H1 (cell line): Measurements from ENCODE around the gene KEL. TPM values are rescaled to one million over a fixed set of nuclear protein-coding genes. Genes with fewer than 3 reads are reported as not detected.

ENCODE experiments used
- CTCF ChIA-PET: fragments of 300-600 bp; sonication (Branson Sonifier 250); formaldehyde crosslinking; loops from one replicate; lab custom pipeline; 2021; ENCODE audit not compliant: partially characterized antibody; lab: Charles Lee
- POLR2A ChIA-PET: fragments of 300-600 bp; sonication (Branson Sonifier 250); formaldehyde crosslinking; loops from one replicate; lab custom pipeline; 2021; ENCODE audit warnings: inconsistent platforms; ENCODE audit not compliant: partially characterized antibody; lab: Charles Lee
- DNase-seq, 2 experiments: peaks; one replicate each; pipeline versions ENCODE4 v3.0.0 to v3.0.0-alpha.2; 2010 to 2022; ENCODE audit warnings: low spot score in 2 of 2, low read depth in 1 of 2, mixed read lengths in 1 of 2
- FAIRE-seq: peaks from 2 replicates; lab custom pipeline; 2011; peaks lifted over from hg19 to GRCh38; lab: Jason Lieb, UNC
- H2AFZ ChIP-seq: 2 replicates; pipeline ENCODE4 v1.8.1; 2012; ENCODE audit warnings: low read length, inconsistent platforms
- H2AK5ac ChIP-seq: 2 replicates; pipeline ENCODE4 v1.6.1; 2013; ENCODE audit warnings: low read depth, low read length
- H2BK120ac ChIP-seq: replicated peaks from 2 replicates; pipeline ENCODE3; 2013; ENCODE audit warnings: low read depth, low read length, inconsistent platforms
- H2BK12ac ChIP-seq: 2 replicates; pipeline ENCODE4 v1.6.1; 2013; ENCODE audit warnings: low read depth, low read length
- H2BK15ac ChIP-seq: 2 replicates; pipeline ENCODE4 v1.6.1; 2013; ENCODE audit warnings: low read length
- H2BK20ac ChIP-seq: 2 replicates; pipeline ENCODE4 v1.6.1; 2013; ENCODE audit warnings: low read length
- H2BK5ac ChIP-seq: 2 replicates; pipeline ENCODE4 v1.6.1; 2013; ENCODE audit warnings: low read depth, low read length
- H3K14ac ChIP-seq: 2 replicates; pipeline ENCODE4 v1.6.1; 2013; ENCODE audit warnings: inconsistent platforms; ENCODE audit not compliant: insufficient read length
- H3K18ac ChIP-seq: 2 replicates; pipeline ENCODE4 v1.6.1; 2013; ENCODE audit warnings: low read length; ENCODE audit errors: extremely low read depth
- H3K23ac ChIP-seq: 2 replicates; pipeline ENCODE4 v1.6.1; 2013; ENCODE audit warnings: inconsistent platforms; ENCODE audit not compliant: insufficient read length
- H3K23me2 ChIP-seq: 2 replicates; pipeline ENCODE4 v1.6.1; 2013; ENCODE audit warnings: low read depth, low read length
- H3K27ac ChIP-seq: 2 replicates; pipeline ENCODE4 v1.6.1; 2011; ENCODE audit warnings: low read depth, low read length, inconsistent platforms
- H3K27me3 ChIP-seq, 4 experiments: replicated peaks in 1 of 4; 1 replicate in 1 of 4; 2 replicates in 3 of 4; pipeline versions ENCODE4 v1.6.1 to v1.8.1; 2011 to 2013; ENCODE audit warnings: low read length in 3 of 4, mild to moderate bottlenecking in 3 of 4, inconsistent platforms in 2 of 4, mixed read lengths in 2 of 4, moderate library complexity in 1 of 4; ENCODE audit not compliant: control insufficient read depth in 3 of 4, insufficient read depth in 3 of 4; ENCODE audit errors: extremely low read depth in 1 of 4
- H3K36me3 ChIP-seq, 4 experiments: 2 replicates each; pipeline versions ENCODE4 v1.6.1 to v1.8.1; 2011 to 2013; ENCODE audit warnings: mild to moderate bottlenecking in 4 of 4, low read length in 3 of 4, moderate library complexity in 2 of 4, control low read depth in 1 of 4, inconsistent platforms in 1 of 4; ENCODE audit not compliant: insufficient read depth in 4 of 4, control insufficient read depth in 2 of 4
- H3K4ac ChIP-seq: replicated peaks from 2 replicates; pipeline ENCODE3; 2013; ENCODE audit warnings: low read length, low read depth, mixed read lengths, inconsistent platforms; ENCODE audit not compliant: insufficient read length
- H3K4me1 ChIP-seq, 4 experiments: replicated peaks in 1 of 4; 1 replicate in 1 of 4; 2 replicates in 3 of 4; pipeline versions ENCODE4 v1.6.1 to v1.8.1; 2011 to 2013; ENCODE audit warnings: low read length in 3 of 4, inconsistent platforms in 2 of 4, mixed read lengths in 1 of 4; ENCODE audit not compliant: insufficient read depth in 4 of 4, control insufficient read depth in 3 of 4
- H3K4me2 ChIP-seq, 2 experiments: 2 replicates each; pipeline versions ENCODE4 v1.6.1 to v1.8.1; 2011 to 2013; ENCODE audit warnings: low read depth in 2 of 2, low read length in 2 of 2, control low read depth in 1 of 2, inconsistent platforms in 1 of 2, mild to moderate bottlenecking in 1 of 2; ENCODE audit not compliant: insufficient read depth in 1 of 2
- H3K4me3 ChIP-seq, 4 experiments: fragments of 200-600, 300-600 bp in 1 of 4; sonication (generic), shearing (Covaris generic), sonication (Bioruptor Twin) in 1 of 4; 2 replicates each; pipeline versions ENCODE4 v1.5.1 to v1.8.1; 2011 to 2016; ENCODE audit warnings: low read length in 4 of 4, low read depth in 3 of 4, control low read depth in 2 of 4, inconsistent platforms in 2 of 4, mild to moderate bottlenecking in 2 of 4, mixed read lengths in 1 of 4, moderate library complexity in 1 of 4; ENCODE audit not compliant: insufficient read depth in 2 of 4; ENCODE audit errors: extremely low read depth in 1 of 4
- H3K56ac ChIP-seq: replicated peaks from 2 replicates; pipeline ENCODE3; 2013; ENCODE audit warnings: low read depth, mild to moderate bottlenecking, mixed read lengths, low read length, inconsistent platforms; ENCODE audit not compliant: insufficient read length
- H3K79me1 ChIP-seq: 2 replicates; pipeline ENCODE4 v1.6.1; 2013; ENCODE audit warnings: low read depth, low read length, control low read depth
- H3K79me2 ChIP-seq, 2 experiments: 2 replicates each; pipeline versions ENCODE4 v1.6.1 to v1.8.1; 2012 to 2013; ENCODE audit warnings: low read length in 2 of 2, mild to moderate bottlenecking in 2 of 2, inconsistent platforms in 1 of 2; ENCODE audit not compliant: insufficient read depth in 2 of 2, control insufficient read depth in 1 of 2
- H3K9ac ChIP-seq, 4 experiments: replicated peaks in 1 of 4; 1 replicate in 1 of 4; 2 replicates in 3 of 4; pipeline versions ENCODE4 v1.6.1 to v1.8.1; 2011 to 2013; ENCODE audit warnings: low read depth in 3 of 4, low read length in 3 of 4, control low read depth in 2 of 4, mild to moderate bottlenecking in 2 of 4, moderate library complexity in 2 of 4, inconsistent platforms in 1 of 4; ENCODE audit errors: extremely low read depth in 1 of 4
- H3K9me3 ChIP-seq, 2 experiments: 2 replicates each; pipeline versions ENCODE4 v1.6.1 to v1.8.1; 2012 to 2013; ENCODE audit warnings: mild to moderate bottlenecking in 2 of 2, moderate library complexity in 2 of 2, control low read depth in 1 of 2, inconsistent platforms in 1 of 2, low read depth in 1 of 2, low read length in 1 of 2, mixed read lengths in 1 of 2; ENCODE audit not compliant: insufficient read depth in 2 of 2
- H4K20me1 ChIP-seq, 2 experiments: replicated peaks in 1 of 2; 2 replicates each; pipeline versions ENCODE3 to v1.8.1; 2011 to 2013; ENCODE audit warnings: inconsistent platforms in 2 of 2, low read length in 2 of 2, mild to moderate bottlenecking in 1 of 2; ENCODE audit not compliant: insufficient read depth in 2 of 2, control insufficient read depth in 1 of 2
- H4K5ac ChIP-seq: 2 replicates; pipeline ENCODE4 v1.6.1; 2013; ENCODE audit warnings: low read length, low read depth, mixed read lengths, inconsistent platforms; ENCODE audit not compliant: insufficient read length
- H4K8ac ChIP-seq: 2 replicates; pipeline ENCODE4 v1.8.0; 2013; ENCODE audit warnings: mild to moderate bottlenecking, moderate library complexity, low read length, inconsistent platforms; ENCODE audit not compliant: insufficient read depth; ENCODE audit errors: extremely low read depth
- H4K91ac ChIP-seq: replicated peaks from 2 replicates; pipeline ENCODE3; 2013; ENCODE audit warnings: low read length, mixed read lengths, inconsistent platforms; ENCODE audit not compliant: insufficient read length
- ASH2L ChIP-seq: fragments of 200-600, 300-600 bp; sonication (generic); IDR thresholded peaks from one replicate; pipeline ENCODE4 v1.7.1; 2017; ENCODE audit warnings: low read length
- CEBPB ChIP-seq: IDR thresholded peaks from 2 replicates; pipeline ENCODE4 v1.6.1; 2012; ENCODE audit warnings: low read depth, low read length
- CHD1 ChIP-seq: IDR thresholded peaks from 2 replicates; pipeline ENCODE4 v1.6.1; 2012; ENCODE audit warnings: low read depth, low read length, improper control_type of control experiment
- CREB1 ChIP-seq: IDR thresholded peaks from 2 replicates; pipeline ENCODE4 v1.6.1; 2012; ENCODE audit warnings: inconsistent platforms
- EGR1 ChIP-seq: IDR thresholded peaks from 2 replicates; pipeline ENCODE4 v1.6.1; 2011; ENCODE audit warnings: low read depth, low read length, borderline replicate concordance
- GABPA ChIP-seq: IDR thresholded peaks from 2 replicates; pipeline ENCODE4 v1.6.1; 2011; ENCODE audit warnings: mild to moderate bottlenecking, low read length, moderate library complexity, borderline replicate concordance; ENCODE audit not compliant: insufficient read depth
- GTF2F1 ChIP-seq: IDR thresholded peaks from 2 replicates; pipeline ENCODE4 v1.6.1; 2012; ENCODE audit warnings: low read depth, low read length, improper control_type of control experiment, borderline replicate concordance
- JUND ChIP-seq: IDR thresholded peaks from 2 replicates; pipeline ENCODE4 v1.6.1; 2011; ENCODE audit warnings: mild to moderate bottlenecking, improper control_type of control experiment, low read length
- KDM4A ChIP-seq: IDR thresholded peaks from one replicate; pipeline ENCODE4 v1.7.1; 2012; ENCODE audit warnings: low read depth, mild to moderate bottlenecking, moderate library complexity, low read length, inconsistent platforms; ENCODE audit not compliant: severe bottlenecking
- RFX5 ChIP-seq: IDR thresholded peaks from 2 replicates; pipeline ENCODE4 v1.6.1; 2011; ENCODE audit warnings: low read depth, low read length, improper control_type of control experiment, borderline replicate concordance
- SP4 ChIP-seq: IDR thresholded peaks from 2 replicates; pipeline ENCODE4 v1.6.1; 2012; ENCODE audit warnings: low read length, inconsistent platforms
- TAF1 ChIP-seq: IDR thresholded peaks from 2 replicates; pipeline ENCODE4 v1.6.1; 2011; ENCODE audit warnings: mild to moderate bottlenecking, low read depth, low read length
- WGBS, 2 experiments: shearing (Covaris generic) in 1 of 2; methylation state at CpG; one replicate each; pipeline versions ENCODE4 v1.1.6 to v1.1.7; 2013 to 2015; ENCODE audit warnings: low lambda C conversion rate in 2 of 2, mixed read lengths in 2 of 2, inconsistent platforms in 1 of 2, low coverage in 1 of 2, missing lambda C conversion rate in 1 of 2; ENCODE audit not compliant: insufficient replicate concordance in 2 of 2, insufficient coverage in 1 of 2, insufficient read length in 1 of 2; ENCODE audit errors: extremely low coverage in 1 of 2, missing lambda C conversion rate in 1 of 2; 5-methylcytosine and 5-hydroxymethylcytosine counted together
- polyA plus RNA-seq, 7 experiments: library from polyadenylated mRNA; depleted of rRNA in 3 of 7; stranded (reverse) in 5 of 7; unstranded in 2 of 7; fragments of >200 nt in 5 of 7; fragments of 200-250 nt in 2 of 7; gene quantifications; 1 replicate in 5 of 7; 2 replicates in 1 of 7; 4 replicates in 1 of 7; pipeline versions ENCODE4 v1.2.1 to v1.2.3, GENCODE V29; 2011 to 2013; ENCODE audit warnings: missing spikeins in 2 of 7, mixed read lengths in 2 of 7
- total RNA-seq: library from RNA; stranded (reverse); fragmentation: NEBNext Ultra II Directional; extraction: Animal tissue kit (Norgen Biotek cat#: 25700); gene quantifications from 2 replicates; pipeline ENCODE4 v1.2.1, GENCODE V29; 2021

The KEL gene
- total and polyA plus RNA-seq, 2 of the 8 experiments (the other 6 are each of a cell fraction or from before 2014, with no cell fraction given): 1.8 to 1.9 TPM

- 81% methylated on average over 7 of the region's 7 CpGs; no CpG with 5 or more reads in 1 of the 2 experiments for WGBS, 2 experiments
Observed at GRCh38 chr7:142927085-142927745, 34.9 kb downstream of the KEL start.

More at GRCh38 chr7:142927085-142927745, 34.9 kb downstream of the KEL start:
- Histone ChIP-seq H2AK5ac (no peak overlapping the region), H2AFZ (no peak overlapping the region), H4K91ac (no peak overlapping the region), H4K8ac (no peak overlapping the region), H3K36me3 (no peaks in the 10 kb centered on the region), H4K20me1 (no peaks in the 10 kb centered on the region), H3K23ac (no peak overlapping the region), H3K23me2 (no peaks in the 10 kb centered on the region), H2BK20ac (no peak overlapping the region), H4K5ac (no peak overlapping the region), H3K4me2 (no peak overlapping the region), H3K27me3 (peaks cover 0 to 8% (median 0%) of the 10 kb centered on the region in 4 experiments; a peak in 4 of 7 replicates), H3K18ac (no peak overlapping the region), H2BK5ac (no peak overlapping the region), H3K27ac (no peak overlapping the region), H3K9ac (no peak overlapping the region), H3K4me3 (no peak overlapping the region), H3K79me1 (no peaks in the 10 kb centered on the region), H2BK15ac (no peak overlapping the region), H3K9me3 (no peaks in the 10 kb centered on the region), H3K4me1 (no peaks in the 10 kb centered on the region; a peak in 1 of 7 replicates), H3K56ac (no peak overlapping the region), H3K14ac (no peak overlapping the region), H3K4ac (no peak overlapping the region), H2BK12ac (no peak overlapping the region), H2BK120ac (no peak overlapping the region), H3K79me2 (no peaks in the 10 kb centered on the region)
- TF ChIP-seq CREB1 (no peak), KDM4A (no peak), EGR1 (no peak), SP4 (no peak), ASH2L (no peak), RFX5 (no peak), GABPA (no peak), JUND (no peak), CEBPB (no peak), TAF1 (no peak), CHD1 (no peak), GTF2F1 (no peak)
- FAIRE-seq: no peak
- no peak for DNase-seq
- POLR2A ChIA-PET: no interaction called here
- CTCF ChIA-PET: interaction anchor here (0.7 to 3.6 kb wide), 20 partner anchors 8 to 340 kb away, joined by 3 to 36 read pairs (median 6); partner anchors contain the start of genes LLCFC1 and TRPV5
